ENCODE data around the gene HOXA13. TPM values are rescaled to one million over a fixed set of nuclear protein-coding genes. Genes with fewer than 3 reads are reported as not detected.

The HOXA13 gene
- total and polyA plus RNA-seq, 3 experiments from 2014 or later: not detected

DNA sequence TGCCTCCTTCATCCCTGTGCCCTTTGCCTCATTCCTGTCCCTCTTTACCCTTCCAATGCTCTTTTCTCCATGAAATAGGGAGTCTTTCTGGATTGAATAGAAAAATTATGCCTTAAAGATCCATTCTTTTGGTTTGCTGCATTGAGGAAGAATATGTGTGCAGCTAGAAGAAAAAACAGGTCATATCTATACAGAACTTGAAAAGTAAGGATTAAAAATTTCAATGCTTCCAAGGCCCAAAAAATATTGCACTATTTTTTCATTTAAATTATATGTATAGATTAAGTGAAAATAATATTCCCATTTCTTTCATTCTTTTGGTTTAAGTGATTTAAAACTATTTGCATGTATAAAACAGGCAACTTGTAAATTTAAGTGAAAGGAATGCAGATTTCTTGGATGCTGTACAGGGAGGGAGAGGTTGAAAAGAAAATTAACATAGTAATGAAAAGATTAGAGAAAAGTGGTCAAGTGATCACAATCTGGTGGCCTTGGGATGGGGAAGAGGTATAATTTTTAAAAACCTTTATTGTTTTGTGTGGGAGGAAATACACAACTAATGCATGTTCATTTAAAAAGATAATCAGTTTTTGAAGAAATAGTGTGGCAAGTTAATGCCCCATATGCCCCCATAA, 24.2 kb upstream of the HOXA13 start:
- H3K27me3 Mint-ChIP-seq: peaks cover 39 to 86% of the 10 kb centered on the region in 2 donors
- no peak overlapping the region for H3K4me3 Mint-ChIP-seq
- Histone ChIP-seq H3K9me3 (ENCODE audit: low read length) (no peaks in the 10 kb centered on the region), H3K27ac (ENCODE audit: low read depth, low read length) (no peak overlapping the region), H3K27me3 (ENCODE audit: insufficient read depth, low read length, poor library complexity, severe bottlenecking) (peaks cover 36% of the 10 kb centered on the region), H3K4me3 (ENCODE audit: low read length) (no peak overlapping the region), H3K36me3 (ENCODE audit: insufficient read depth, low read length) (no peaks in the 10 kb centered on the region), H3K4me1 (ENCODE audit: insufficient read depth, low read length) (no peaks in the 10 kb centered on the region)
- CTCF ChIA-PET: no interaction called here
- no peaks in the 10 kb centered on the region for H3K9me3 Mint-ChIP-seq
- H3K36me3 Mint-ChIP-seq: no peaks in the 10 kb centered on the region
- POLR2A ChIA-PET: interaction anchor here (0.5 kb wide), 1 partner anchor 12 kb away, joined by 4 read pairs; no protein-coding TSS in a partner anchor
- no peak for DNase-seq
- no peak overlapping the region for H3K27ac Mint-ChIP-seq
- H3K4me1 Mint-ChIP-seq: peaks cover 0 to 11% (median 3%) of the 10 kb centered on the region in 3 donors

DNA sequence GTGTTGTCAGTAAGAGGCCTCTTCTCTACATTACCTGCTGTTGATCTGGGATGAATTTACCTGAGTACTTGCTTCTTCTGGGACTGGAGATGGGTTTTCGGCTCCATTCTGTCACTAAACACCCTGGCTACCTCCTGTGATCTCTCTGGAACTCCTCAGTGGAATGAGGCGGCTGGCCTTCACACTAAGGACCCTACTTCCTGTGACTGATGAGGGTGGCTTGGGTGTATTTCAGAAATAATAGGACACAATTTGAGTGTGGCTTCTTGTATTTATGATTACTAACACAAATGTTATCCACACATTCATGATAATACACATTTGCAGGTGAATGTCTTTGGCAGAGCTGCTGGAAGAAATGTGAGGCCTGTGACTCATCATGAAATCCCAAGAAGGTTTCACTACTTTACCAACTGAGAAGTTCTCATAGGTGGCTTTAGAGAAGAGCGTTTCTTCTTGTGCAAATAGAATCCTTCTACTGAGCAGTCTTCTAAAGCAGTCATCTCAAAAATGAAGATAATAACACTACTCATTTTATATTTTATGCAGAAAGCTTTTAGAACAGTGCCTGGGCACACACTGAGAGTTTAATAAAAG, 21.4 kb upstream of the HOXA13 start:
- Mint-ChIP-seq H3K36me3 (no peaks in the 10 kb centered on the region), H3K4me1 (peaks cover 0 to 11% (median 3%) of the 10 kb centered on the region in 3 donors), H3K27me3 (peaks cover 50 to 84% of the 10 kb centered on the region in 2 donors), H3K4me3 (no peak overlapping the region), H3K9me3 (no peaks in the 10 kb centered on the region), H3K27ac (peak overlapping the region in 1 of 8 donors; percentile 0)
- Histone ChIP-seq H3K27ac (ENCODE audit: low read depth, low read length) (no peak overlapping the region), H3K9me3 (ENCODE audit: low read length) (no peaks in the 10 kb centered on the region), H3K36me3 (ENCODE audit: insufficient read depth, low read length) (no peaks in the 10 kb centered on the region), H3K4me1 (ENCODE audit: insufficient read depth, low read length) (no peaks in the 10 kb centered on the region), H3K27me3 (ENCODE audit: insufficient read depth, low read length, poor library complexity, severe bottlenecking) (peaks cover 30% of the 10 kb centered on the region), H3K4me3 (ENCODE audit: low read length) (no peak overlapping the region)
- no peak for DNase-seq
- ChIA-PET CTCF (no interaction called here), POLR2A (no interaction called here)

DNA sequence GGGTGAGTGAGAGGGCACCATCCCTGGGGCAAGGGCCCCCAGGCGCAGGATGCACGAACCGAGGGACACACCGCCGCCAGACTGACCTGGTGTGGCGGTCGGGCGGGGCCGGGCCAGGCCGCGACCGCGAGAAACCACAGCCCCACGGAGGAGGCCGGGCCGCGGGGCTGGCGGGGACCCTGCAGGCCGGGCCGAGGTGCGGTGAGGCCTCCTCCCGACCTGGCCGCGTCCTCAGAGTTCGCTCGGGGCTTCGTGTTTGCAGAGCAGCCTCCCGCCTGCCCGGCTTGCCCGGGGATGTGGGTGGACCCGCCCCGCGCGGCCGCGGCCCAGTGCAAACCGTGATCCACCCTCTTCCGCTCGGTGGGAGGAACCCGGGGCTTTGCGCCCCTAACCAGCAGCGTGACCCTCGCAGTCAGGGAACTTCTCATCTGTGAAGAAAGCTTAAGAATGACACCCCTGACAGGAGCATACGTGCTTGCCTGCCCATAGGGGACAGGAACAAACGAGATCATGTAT, 20.6 kb upstream of the HOXA13 start:
- ChIA-PET CTCF (no interaction called here), POLR2A (no interaction called here)
- peaks cover 0 to 11% (median 3%) of the 10 kb centered on the region in 3 donors for H3K4me1 Mint-ChIP-seq
- H3K4me3 ChIP-seq (ENCODE audit: low read length): no peak overlapping the region
- H3K4me1 ChIP-seq (ENCODE audit: insufficient read depth, low read length): no peaks in the 10 kb centered on the region
- no peak overlapping the region for H3K27ac ChIP-seq (ENCODE audit: low read depth, low read length)
- H3K9me3 ChIP-seq (ENCODE audit: low read length): no peaks in the 10 kb centered on the region
- H3K4me3 Mint-ChIP-seq: peak overlapping the region in 2 of 7 donors; percentile 16 to 46
- H3K36me3 ChIP-seq (ENCODE audit: insufficient read depth, low read length): no peaks in the 10 kb centered on the region
- no peaks in the 10 kb centered on the region for H3K36me3 Mint-ChIP-seq
- no peaks in the 10 kb centered on the region for H3K9me3 Mint-ChIP-seq
- no peak overlapping the region for H3K27ac Mint-ChIP-seq
- no peak for DNase-seq
- H3K27me3 Mint-ChIP-seq: peaks cover 52 to 87% of the 10 kb centered on the region in 2 donors
- H3K27me3 ChIP-seq (ENCODE audit: insufficient read depth, low read length, poor library complexity, severe bottlenecking): peaks cover 24% of the 10 kb centered on the region

DNA sequence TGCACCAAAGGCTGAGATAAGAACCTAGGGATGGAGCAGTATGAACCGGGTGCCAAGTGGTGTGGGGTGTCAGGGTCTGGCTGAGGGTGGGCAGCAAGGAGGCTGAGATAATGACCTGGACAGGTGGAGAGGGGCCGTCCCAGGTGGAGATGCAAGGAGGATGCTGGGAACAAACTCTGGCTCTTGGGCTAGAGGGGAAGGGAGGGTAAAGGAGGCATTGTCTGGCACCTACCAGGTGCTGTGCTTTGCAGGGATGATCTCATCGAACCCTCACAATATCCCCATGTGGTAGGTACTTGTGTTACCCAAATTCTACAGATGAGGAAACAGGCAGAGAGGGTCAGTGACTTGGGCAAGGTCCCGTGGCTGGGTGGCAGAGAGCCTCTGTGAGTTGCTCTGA, 19.9 kb upstream of the HOXA13 start:
- no peaks in the 10 kb centered on the region for H3K36me3 Mint-ChIP-seq
- peaks cover 24% of the 10 kb centered on the region for H3K27me3 ChIP-seq (ENCODE audit: insufficient read depth, low read length, poor library complexity, severe bottlenecking)
- no peaks in the 10 kb centered on the region for H3K4me1 ChIP-seq (ENCODE audit: insufficient read depth, low read length)
- H3K27me3 Mint-ChIP-seq: peaks cover 52 to 90% of the 10 kb centered on the region in 2 donors
- no peaks in the 10 kb centered on the region for H3K36me3 ChIP-seq (ENCODE audit: insufficient read depth, low read length)
- no peak overlapping the region for H3K27ac ChIP-seq (ENCODE audit: low read depth, low read length)
- no peaks in the 10 kb centered on the region for H3K9me3 Mint-ChIP-seq
- POLR2A ChIA-PET: no interaction called here
- H3K9me3 ChIP-seq (ENCODE audit: low read length): no peaks in the 10 kb centered on the region
- CTCF ChIA-PET: interaction anchor here (1.3 kb wide), 1 partner anchor 24 kb away, joined by 3 read pairs; no protein-coding TSS in a partner anchor
- peak overlapping the region in 1 of 8 donors; percentile 52 for H3K27ac Mint-ChIP-seq
- H3K4me3 ChIP-seq (ENCODE audit: low read length): no peak overlapping the region
- H3K4me3 Mint-ChIP-seq: peak overlapping the region in 1 of 7 donors; percentile 34
- no peak for DNase-seq
- peaks cover 0 to 11% (median 3%) of the 10 kb centered on the region in 3 donors for H3K4me1 Mint-ChIP-seq

DNA sequence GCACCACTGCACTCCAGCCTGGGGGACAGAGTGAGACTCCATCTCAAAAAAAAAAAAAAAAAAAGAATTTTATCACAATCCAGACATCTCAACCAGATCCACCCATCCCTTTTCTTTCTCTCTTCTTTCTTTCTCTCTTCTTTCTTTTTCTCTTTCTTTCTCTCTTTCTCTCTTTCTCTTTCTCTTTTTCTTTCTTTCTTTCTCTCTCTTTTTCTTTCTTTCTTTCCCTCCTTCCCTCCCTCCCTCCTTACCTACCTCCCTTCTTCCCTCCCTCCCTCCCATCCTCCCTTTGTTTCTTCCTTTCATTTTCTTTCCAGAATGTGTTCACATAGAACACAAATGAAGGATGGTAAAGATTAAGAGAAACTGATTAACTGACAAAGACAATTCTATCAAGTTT, 18.1 kb upstream of the HOXA13 start:
- peaks cover 57 to 89% of the 10 kb centered on the region in 2 donors for H3K27me3 Mint-ChIP-seq
- Histone ChIP-seq H3K4me1 (ENCODE audit: insufficient read depth, low read length) (no peaks in the 10 kb centered on the region), H3K4me3 (ENCODE audit: low read length) (no peak overlapping the region), H3K36me3 (ENCODE audit: insufficient read depth, low read length) (no peaks in the 10 kb centered on the region), H3K9me3 (ENCODE audit: low read length) (no peaks in the 10 kb centered on the region), H3K27me3 (ENCODE audit: insufficient read depth, low read length, poor library complexity, severe bottlenecking) (peaks cover 23% of the 10 kb centered on the region), H3K27ac (ENCODE audit: low read depth, low read length) (no peak overlapping the region)
- H3K36me3 Mint-ChIP-seq: no peaks in the 10 kb centered on the region
- DNase-seq: no peak
- H3K4me1 Mint-ChIP-seq: peaks cover under 1 to 12% (median 3%) of the 10 kb centered on the region in 3 donors
- ChIA-PET POLR2A (no interaction called here), CTCF (no interaction called here)
- no peak overlapping the region for H3K4me3 Mint-ChIP-seq
- no peaks in the 10 kb centered on the region for H3K9me3 Mint-ChIP-seq
- no peak overlapping the region for H3K27ac Mint-ChIP-seq

DNA sequence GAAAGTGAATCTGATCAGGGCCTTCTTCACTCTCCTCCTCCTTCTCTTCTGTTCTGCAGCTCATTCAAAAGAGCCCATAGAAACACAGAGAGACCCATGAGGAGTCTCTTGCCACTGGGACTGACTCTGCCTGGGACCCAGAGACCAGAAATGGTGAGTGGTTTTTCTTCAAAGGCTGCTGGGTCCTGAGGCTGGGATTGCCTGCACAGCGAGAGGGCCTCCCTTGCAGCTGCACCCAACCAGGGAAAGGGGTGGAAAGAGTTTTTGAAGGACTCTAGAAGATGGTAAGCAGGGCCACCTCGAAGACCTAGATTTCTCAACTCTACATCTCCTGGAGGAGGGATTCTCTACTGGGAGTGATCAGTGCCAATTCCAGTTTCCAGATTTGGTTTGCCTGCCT, 15.5 kb upstream of the HOXA13 start:
- ChIA-PET CTCF (no interaction called here), POLR2A (interaction anchor here (0.6 kb wide), 1 partner anchor 560 kb away, joined by 3 read pairs; no protein-coding TSS in a partner anchor)

DNA sequence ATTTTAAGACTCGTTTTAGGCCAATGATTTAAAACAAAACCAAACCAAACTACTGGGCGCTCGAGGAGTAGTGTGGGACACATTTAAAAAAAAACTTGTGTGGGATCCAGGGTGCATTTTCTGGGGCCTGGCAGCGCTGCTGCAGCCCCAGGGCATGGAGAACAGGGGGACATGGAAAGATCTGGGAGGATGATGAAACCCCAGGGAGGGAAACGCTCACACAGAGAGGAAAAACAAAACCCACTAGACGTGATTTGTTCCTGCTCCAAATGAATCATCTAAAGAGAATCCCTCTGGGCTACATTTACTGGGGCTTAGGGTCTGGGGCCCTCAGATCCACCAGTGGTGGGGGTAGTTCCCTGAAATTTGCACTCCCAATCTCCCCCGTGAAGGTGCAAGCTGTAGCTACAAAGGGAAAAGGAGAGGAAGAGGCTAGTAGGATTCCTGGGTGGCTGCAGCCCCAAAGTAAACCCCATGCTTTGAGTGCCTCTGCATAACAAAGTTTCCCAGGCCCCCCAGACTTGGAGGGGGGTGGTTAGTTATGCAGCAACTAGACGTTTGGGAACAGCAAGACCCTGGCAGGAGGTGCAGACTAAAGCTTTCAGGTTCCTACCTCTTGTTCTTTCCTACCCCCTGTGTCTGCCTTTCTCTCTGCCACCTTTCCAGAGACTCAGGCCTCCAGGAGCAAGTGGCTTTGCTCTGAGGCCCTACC, 14.5 kb upstream of the HOXA13 start:
- H3K27me3 Mint-ChIP-seq: peaks cover 63 to 91% of the 10 kb centered on the region in 2 donors
- DNase-seq: no peak
- Histone ChIP-seq H3K9me3 (ENCODE audit: low read length) (no peaks in the 10 kb centered on the region), H3K27ac (ENCODE audit: low read depth, low read length) (no peak overlapping the region), H3K4me3 (ENCODE audit: low read length) (no peak overlapping the region), H3K4me1 (ENCODE audit: insufficient read depth, low read length) (no peaks in the 10 kb centered on the region), H3K27me3 (ENCODE audit: insufficient read depth, low read length, poor library complexity, severe bottlenecking) (peaks cover 32% of the 10 kb centered on the region), H3K36me3 (ENCODE audit: insufficient read depth, low read length) (no peaks in the 10 kb centered on the region)
- CTCF ChIA-PET: no interaction called here
- no peaks in the 10 kb centered on the region for H3K9me3 Mint-ChIP-seq
- H3K36me3 Mint-ChIP-seq: no peaks in the 10 kb centered on the region
- H3K27ac Mint-ChIP-seq: no peak overlapping the region
- H3K4me1 Mint-ChIP-seq: peaks cover 6 to 12% (median 10%) of the 10 kb centered on the region in 3 donors
- no peak overlapping the region for H3K4me3 Mint-ChIP-seq
- POLR2A ChIA-PET: no interaction called here

More for the DNA sequence above, 15.5 kb upstream of the HOXA13 start:
- Mint-ChIP-seq H3K4me3 (no peak overlapping the region), H3K27me3 (peaks cover 61 to 90% of the 10 kb centered on the region in 2 donors), H3K9me3 (no peaks in the 10 kb centered on the region), H3K36me3 (no peaks in the 10 kb centered on the region), H3K4me1 (peaks cover 7 to 16% (median 9%) of the 10 kb centered on the region in 3 donors), H3K27ac (no peak overlapping the region)
- Histone ChIP-seq H3K36me3 (ENCODE audit: insufficient read depth, low read length) (no peaks in the 10 kb centered on the region), H3K4me3 (ENCODE audit: low read length) (no peak overlapping the region), H3K27me3 (ENCODE audit: insufficient read depth, low read length, poor library complexity, severe bottlenecking) (peaks cover 32% of the 10 kb centered on the region), H3K9me3 (ENCODE audit: low read length) (no peaks in the 10 kb centered on the region), H3K4me1 (ENCODE audit: insufficient read depth, low read length) (no peaks in the 10 kb centered on the region), H3K27ac (ENCODE audit: low read depth, low read length) (no peak overlapping the region)
- DNase-seq: no peak
